Lung microvascular endothelial cell (primary cell): ENCODE measurements around the gene PODXL. TPM values are rescaled to one million over a fixed set of nuclear protein-coding genes. Genes with fewer than 3 reads are reported as not detected.
A peak's percentile ranks its signal among the peaks of the same experiment; 100 is the strongest.
"Not testable (repeated sequence)": the region's sequence is repeated elsewhere in the genome, so short reads cannot be mapped to it uniquely, and the experiment has no call there.

Source experiments
- DNase-seq, 2 donors: peaks; one replicate each; pipeline versions ENCODE4 v3.0.0 to v3.0.0-alpha.2; 2010; ENCODE audit warnings: low read depth in 2 of 2
- total RNA-seq: library from RNA; depleted of rRNA; stranded (reverse); fragments of >200 nt; gene quantifications from 2 replicates; pipeline ENCODE4 v1.2.1, GENCODE V29; 2014

The PODXL gene
- total RNA-seq, 1 donor from 2014 or later: 75.0 TPM

DNA sequence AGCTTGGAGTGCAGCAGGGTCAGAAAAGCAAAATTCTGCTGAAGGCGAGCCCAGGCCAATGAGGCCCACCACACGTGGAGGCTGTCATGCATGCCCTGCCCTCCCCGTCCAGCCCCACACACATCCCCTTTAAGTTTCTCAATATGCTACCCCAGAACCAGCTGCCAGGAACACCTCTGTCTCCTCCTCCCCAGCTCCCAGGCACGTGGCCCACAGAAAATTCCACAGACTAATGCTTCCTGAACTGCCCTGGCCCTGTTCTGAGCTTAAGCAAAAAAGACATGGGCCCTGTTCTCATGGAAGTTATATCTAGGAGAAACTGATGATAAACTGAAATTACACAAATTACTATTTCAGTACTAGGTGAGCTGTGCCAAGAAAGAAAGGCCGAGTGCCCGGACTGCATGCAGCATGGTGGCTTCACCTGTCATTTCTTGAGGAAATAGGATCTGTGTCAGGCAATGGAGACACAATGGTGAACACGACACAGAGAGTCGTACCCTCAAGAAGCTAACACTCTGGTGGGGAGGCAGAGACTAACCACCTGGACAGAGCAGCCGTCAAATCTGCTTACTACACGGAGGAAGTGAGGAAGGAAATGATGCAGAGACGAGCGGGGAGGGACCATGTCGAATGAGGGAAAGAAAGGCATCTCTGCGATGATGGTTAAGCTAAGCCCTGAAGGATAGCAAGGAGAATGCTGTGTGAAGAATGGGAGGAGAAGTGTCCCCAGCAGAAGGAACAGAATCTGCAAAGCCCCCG is 44.5 kb downstream of the PODXL start:
- DNase-seq: peak; percentile 75 to 88

DNA sequence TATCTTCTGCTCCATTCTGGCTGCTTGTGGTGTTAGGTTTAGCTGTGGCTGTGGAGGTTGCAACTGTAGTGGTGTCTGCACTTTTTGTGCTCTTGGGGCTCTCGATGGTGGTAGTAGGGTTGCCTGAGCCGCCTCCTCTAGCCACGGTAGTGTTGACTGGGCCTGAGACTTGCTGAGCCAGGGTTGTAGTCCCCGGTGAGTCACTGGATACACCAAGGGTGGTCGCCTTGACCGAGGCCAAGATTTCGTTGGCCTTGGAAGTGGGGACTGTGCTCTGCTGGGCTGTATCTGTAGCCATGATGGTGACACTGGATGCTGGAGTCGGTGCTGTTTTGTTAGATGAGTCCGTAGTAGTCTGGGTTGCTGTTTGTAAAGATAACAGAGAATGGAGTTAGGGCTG is 45.4 kb downstream of the PODXL start:
- DNase-seq: no peak

DNA sequence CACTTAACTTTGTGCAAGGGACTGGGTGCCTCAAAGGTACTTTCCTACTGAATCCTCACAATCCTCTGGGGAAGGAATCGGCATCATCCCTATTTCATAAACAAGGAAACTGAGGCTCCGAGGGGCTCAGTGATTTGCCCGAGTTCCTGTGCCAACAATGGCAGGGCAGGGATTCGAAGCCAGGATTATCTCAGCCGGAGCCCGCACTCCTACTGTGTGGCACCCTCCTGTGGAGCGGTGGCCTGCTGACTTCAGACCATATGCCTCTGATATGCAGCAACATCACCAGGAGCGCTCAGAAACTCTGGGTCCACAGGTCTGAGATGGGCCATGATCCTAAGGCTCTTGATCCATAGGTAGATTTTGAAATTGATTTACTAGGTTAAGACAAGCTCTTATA is 46.6 kb downstream of the PODXL start:
- no peak for DNase-seq

DNA sequence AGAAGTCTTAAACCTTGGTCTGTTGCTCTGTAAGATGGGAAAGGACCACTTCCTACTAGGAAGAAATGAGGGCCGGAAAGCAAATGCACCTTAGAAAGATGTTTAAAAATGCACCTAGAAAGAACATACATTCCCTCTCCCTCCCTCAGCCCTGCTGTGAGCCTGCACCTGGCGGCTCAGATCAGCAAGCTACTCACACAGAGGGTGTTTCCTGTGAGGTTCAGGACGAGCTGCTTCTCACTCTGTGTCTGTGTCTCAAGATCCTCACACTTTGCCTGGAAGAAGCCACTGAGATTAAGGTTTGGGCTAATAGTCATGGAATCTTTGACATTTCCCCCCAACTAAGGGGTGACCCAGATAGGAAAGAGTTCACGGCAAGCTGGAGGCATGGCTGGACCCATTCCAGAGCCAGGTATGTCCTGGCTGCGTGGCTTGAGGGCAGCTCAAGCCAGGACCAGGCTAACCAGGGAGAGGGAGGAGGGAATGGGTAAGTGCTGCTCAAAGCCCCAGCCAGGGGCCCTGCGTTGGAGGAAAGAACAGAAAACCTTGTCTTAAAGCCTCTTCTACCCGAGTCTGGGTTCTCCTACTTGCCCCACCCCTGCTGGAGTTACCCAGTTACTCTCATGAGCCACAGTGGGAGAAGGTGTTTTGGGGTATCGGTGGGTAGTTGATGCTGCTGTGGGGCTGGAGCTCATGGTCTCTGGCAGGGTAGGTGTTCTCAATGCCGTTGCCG is 47.5 kb downstream of the PODXL start:
- DNase-seq: no peak

DNA sequence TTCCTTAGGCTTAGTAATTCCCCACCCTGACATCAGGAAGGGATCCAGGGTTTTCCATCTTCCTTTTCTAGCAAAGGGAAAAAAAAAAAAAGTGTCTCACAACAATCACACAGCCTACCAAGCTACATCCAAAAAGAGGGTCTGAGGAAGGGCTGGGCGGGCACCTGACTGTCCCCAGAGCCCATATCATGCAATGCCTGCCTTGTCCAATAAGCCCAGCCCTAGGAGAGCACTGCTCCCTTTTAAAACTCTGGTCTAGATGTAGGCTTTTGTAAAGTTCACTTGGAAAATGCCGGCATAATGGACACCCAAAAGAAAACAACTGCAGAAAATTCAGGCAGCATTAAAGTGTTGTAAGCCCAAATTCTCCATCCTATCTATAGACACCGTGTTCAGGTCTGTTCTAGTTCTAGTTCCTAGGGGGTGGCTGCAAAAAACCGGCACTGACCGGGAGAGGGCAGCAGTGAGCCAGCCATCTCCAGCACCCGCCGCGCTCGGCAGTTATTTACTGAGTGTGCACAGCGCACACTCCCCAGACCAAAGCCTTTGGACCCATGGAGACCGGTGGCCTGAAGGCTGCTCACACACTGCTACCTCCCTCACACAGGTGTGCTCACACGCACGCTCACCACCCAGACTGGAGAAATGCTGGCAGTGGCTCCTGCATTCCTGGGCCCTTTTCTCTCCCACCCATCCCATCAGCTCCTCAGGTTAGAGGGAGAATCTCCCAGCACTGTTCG is 48.7 kb downstream of the PODXL start:
- peak; percentile 81 to 86 for DNase-seq

DNA sequence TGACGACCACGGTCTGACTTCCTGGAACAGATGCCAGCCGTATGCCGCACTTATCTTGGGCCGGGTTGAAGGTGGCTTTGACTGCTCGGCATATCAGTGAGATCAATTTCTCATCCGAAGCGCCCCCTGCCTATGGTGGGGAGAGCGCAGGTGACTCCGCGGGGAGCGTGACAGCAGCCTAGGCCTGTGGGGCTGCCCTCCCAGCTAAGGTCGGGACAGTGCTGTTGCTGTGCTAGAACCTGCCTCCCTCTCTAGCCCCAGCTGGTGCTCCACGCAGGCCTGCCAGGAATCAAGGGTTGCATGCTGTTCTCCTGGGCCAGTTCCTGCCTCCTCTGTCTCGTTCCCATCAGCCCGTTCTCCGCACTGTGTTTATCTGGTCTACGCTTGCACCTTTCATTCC is 49.8 kb downstream of the PODXL start:
- no peak for DNase-seq

DNA sequence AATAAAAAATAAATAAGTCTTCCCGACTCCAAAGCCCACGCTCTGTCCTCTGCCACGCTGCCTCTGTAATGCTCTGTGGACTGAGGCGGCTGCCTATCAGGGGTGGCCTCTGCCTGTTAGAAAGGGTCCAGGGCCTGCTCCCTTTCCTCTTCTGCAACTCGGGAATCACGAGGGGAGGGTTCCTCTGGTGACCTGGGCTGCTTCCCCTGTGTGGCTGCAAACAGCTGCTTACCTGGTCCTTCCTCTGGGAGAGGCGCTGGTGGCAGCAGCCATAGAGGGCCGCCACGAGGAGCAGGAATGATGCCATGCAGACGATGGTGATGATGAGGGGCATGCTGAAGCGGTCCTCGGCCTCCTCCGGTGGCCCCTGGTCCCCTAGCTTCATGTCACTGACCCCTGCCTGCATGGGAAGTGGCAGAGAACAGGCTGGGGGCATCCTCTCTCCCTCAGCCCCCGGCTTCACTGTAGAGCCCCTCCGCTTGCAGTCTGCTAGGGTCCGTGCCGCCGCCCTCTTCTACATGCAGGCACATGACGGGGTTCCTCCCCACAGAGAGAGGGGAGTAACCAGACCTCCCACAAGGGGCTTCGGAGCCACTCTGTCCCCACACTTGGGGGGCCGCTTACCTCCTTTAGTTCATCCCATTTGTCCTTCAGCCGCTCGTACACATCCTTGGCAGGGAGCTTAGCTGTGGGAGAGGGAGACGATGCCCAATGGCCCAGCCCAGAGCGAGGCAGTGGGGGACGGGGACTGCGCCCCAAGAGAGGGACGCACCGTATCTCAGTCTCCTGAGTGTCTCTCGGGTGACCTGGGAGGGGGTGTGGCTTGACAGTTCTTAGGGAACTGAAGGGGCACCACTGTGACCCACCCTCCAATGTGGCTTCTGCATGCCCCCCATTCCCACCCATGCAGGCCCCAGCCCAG is 50.5 kb downstream of the PODXL start:
- no peak for DNase-seq

DNA sequence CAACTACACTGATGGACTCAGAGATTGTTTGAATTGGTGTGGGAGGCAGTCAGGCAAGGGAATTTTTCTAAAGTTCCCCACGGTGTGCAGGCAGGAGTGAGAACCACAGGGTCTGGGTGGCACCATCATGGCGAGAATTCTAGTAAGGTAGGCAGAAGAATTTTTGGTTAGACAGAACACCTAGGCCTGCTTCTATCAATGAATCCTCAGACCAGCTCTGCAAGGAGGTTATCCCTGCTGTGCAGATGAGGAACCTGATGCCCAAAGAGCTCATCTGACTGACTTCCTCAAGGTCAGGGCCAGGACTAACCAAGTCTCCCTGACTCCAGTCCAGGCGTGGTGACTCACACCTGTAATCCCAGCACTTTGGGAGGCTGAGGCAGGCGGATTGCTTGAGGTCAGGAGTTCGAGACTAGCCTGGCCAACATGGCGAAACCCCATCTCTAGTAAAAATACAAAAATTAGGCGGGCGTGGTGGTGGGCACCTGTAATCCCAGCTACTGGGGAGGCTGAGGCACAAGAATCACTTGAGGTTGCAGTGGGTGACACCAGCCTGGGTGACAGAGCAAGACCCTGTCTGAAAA is 51.3 kb downstream of the PODXL start:
- not testable (repeated sequence) for DNase-seq

DNA sequence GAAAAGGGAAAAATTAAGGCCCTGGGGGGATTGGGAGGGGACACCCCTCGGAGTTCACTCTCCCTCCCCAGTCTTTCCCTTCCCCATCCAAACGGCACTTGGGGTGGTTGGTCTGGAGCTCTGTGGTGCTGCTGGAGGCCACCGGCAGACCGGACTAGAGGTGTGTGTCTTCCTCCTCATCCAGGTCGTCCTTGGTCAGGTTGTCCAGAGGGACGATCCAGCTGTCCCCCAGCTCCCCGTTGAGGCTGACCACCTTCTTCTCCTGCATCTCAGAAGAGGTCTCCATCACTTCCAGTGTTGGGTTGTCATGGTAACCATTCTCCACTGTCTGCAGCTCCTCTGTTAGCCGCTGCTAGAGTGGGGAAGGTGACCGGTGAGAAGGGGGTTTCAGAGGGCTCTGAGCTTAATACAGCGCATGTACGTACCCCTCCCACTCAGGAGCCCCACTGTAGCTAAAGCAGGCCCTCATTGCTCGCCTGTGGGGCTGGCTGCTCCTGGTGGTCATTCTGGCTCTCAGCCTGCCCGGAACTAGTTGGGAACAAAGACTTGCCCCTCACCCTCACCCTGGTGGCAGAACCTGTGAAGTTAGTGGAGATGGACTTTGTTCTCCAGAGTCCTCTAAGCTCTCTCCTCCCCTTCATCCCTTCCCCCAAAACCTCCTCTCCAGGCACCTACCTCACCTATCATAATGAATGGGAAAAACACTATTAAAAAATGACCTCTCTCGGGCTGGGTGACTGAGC is 52.1 kb downstream of the PODXL start:
- no peak for DNase-seq

DNA sequence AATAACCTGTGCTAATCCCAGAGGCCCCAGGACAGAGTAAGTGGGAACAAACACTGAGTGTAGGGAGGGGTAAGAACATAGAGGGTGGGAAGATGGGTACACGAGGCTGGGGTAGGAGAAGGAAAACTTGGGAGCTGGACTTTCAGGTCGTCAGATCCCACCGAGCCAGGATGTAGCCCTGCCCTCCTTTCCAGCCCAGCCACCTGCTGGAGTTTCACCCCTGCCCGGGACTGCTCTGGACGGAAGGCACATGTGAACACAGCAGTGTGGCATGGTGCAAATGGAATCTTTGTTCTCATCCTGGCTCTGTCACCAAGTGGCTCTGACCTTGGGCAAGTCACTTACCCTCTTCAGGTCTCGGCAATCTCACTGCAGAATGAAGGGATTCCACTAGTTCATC is 52.8 kb downstream of the PODXL start:
- peak in 1 of 2 donors; percentile 35 for DNase-seq

DNA sequence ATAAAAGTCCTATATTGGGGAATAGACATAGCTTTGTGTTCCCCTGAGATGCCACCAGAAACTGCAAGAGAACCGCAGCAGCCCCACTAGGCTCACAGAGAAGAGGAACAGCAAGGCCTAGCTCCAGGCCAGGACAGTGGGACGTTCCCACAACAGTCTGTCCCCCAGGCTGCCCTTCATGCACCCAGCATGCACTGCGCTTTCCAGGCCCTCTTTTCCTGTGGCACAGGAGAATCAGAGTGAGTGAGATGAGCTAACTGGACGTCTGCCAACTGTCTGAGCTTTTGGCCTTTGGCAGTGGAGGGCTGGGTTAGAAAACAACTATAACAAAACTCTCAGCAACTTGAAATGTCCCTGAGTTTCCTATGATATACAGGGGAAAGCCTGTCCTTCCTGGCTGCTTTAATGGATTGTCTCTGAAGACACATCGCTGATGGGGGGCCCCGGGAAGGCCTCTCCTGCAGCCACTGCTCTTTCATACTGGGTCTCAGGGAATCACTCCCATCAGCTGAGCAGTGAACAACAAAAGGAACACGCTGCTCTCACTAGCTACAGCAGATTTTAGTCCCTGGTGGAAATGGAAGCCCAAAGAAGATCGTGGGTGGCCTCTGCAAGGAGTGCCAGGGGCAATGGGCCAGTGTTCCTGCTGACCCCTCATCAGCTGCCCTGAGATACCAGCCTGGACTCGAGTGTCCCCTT is 53.5 kb downstream of the PODXL start:
- peak; percentile 61 to 96 for DNase-seq

DNA sequence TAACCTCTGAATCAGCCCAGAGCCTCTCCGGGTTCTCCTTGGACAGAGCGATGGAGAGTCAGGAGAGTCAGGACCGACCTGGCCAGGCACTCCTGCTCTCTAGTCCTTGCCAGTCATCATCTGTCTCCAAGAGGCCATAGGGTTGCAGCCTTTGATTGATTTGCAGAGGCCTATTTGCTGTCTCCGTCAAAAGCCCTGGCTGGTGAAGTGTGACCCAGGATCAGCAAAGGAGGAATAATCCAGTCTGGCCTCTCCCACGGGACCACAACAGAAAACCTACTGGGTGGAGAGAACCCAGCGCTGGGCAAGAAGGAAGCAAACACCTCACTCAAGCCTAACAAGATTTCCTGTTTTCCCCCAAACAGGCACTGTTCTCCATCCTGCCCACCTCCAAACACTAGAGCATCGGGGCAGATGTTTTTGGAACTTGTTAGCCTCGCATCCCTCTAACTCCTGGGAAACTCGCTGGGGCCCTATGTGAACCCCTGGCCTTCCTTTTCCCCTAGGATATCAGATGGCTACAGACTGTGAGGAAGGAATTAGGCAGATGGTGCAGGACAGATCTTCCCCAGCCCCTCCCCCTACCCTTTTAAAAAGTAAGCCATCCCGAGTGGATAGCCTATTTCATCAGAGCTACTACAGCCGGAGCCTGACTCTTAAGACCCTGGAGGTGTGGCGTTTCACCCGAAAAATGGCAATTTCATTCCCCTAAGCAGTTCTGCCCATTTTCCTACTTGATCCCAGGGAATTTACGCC is 54.3 kb downstream of the PODXL start:
- peak; percentile 36 to 57 for DNase-seq

DNA sequence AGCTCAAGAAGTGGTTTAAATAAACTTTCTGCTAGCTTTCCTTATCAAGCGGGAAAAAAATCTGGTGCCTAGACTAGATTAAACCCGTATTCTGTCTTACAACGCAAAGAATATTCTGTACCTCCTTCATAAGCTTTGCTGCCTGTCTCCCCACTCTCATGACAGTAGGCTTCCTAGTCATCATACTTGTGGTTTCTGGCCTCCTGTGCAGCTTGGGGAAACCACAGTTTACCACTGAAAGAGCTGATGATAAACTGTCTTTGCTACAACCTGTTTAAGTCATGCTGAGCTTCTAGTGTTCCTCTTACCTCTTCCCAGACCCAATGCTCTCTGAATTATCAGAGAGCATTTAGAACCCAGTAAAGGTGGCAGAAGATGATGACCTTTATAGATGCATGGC is 55.0 kb downstream of the PODXL start:
- DNase-seq: no peak

DNA sequence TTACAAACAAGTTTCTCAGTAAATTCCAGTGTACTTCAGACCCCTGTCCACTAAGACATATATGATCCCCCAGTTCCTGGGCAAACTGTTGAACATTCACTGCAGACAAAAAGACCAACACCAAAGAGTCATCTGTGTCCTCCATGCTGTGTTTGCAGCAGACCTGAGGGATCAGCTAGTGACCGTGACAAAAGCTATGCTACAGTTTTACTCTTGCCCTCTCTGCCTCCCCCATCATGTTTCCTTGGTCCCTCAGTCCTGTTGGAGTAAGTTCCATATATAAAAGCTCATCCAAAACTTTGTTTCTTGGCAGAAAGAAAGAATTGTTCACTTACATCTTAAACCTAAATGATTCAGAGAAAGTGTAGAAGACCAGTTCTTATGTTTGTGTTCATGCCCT is 56.1 kb downstream of the PODXL start:
- DNase-seq: no peak

DNA sequence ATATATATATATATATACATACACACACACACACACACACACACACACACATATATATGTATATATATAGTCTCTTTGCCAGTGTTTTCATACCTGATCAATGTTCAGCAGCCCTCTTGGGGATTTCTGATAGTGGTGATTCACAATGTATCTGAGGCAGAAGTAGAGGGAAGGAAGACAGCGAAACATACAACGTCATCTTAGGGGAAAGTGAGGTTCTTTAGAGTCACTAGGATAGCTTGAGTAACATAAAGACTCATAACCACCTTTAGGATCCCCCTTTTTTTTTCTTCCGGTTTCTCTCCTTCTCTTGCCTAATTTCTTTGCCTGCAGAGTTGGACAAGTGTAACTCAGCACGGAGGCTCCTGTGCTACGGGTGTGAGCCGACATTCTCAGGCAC is 56.6 kb downstream of the PODXL start:
- DNase-seq: no peak

DNA sequence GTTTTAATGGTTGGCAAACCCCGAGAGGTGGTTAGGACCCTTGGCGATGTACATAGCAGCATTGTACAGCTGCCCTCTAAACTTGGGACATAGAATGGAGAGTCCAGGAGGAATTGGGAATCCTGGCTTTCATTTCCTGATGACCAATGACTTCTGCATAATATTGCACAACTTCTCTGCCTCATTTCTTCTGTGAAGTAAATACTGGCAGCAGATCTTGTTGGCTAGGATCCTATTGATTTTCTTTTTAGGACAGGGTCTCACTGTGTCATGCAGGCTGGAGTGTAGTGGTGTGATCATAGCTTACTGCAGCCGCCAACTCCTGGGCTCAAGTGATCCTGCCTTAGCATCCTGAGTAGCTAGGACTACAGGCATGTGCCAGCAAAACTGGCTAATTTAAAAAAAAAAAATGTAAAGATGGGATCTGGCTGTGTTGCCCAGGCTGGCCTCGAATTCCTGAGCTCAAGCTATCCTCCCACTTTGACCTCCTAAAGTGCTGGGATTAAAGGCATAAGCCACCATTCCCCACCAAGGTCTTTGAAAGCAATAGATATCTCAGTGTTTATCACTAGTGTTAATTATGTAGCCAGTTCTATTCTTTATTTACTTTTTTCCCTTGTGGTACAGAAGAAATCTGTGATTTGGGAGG is 58.1 kb downstream of the PODXL start:
- DNase-seq: peak in 1 of 2 donors; percentile 38

DNA sequence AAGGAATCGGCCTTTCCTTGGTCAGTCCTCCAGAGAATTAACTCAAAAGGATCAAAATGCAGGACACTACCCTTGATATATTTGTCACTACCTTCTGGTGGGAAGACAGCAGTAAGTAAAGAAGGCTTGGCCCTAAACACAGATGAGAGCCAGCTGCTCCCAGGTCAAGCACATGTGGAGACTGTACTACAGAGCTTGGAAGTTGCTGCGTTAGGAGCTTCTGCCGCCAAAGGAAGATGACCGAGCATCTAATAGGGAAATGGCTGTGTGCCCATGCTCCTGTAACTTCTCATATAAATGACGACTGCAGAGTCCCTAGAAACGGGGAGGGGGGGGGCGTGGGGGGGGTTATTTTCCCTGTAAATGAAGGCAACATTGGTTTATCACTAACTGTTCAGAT is 59.0 kb downstream of the PODXL start:
- DNase-seq: peak in 1 of 2 donors; percentile 39
